HG02973 (cell line): ENCODE results near the gene NUF2.
"Not testable (repeated sequence)": the region's sequence is repeated elsewhere in the genome, so short reads cannot be mapped to it uniquely, and the experiment has no call there.

Experiments
- ATAC-seq: cut with Tn5 transposase; IDR thresholded peaks from one replicate; pipeline ENCODE4 v1.9.1; 2021; ENCODE audit warnings: moderate library complexity; ENCODE audit not compliant: unreplicated experiment

The NUF2 gene

DNA sequence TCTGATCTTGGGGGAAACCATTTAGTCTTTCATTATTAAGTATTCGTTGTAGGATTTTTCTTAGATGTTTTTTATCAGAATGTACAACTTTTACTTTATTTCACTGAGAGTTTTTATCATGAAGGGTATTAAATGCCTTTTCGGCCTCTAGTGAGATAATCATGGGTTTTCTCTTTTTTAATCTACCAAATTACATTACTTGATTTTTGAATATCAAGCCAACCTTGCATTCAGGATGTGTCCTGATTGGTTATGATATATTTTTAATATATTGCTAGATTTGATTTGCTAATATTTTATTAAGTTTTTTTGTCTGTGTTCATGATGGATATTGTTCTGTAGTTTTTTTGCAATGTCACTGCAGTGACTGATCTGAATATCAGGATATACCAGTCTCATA lies 9.4 kb downstream of the NUF2 start:
- ATAC-seq: no peak

- no peak for ATAC-seq
Measured at GRCh38 chr1:163335216-163335615, 13.5 kb downstream of the NUF2 start.

DNA sequence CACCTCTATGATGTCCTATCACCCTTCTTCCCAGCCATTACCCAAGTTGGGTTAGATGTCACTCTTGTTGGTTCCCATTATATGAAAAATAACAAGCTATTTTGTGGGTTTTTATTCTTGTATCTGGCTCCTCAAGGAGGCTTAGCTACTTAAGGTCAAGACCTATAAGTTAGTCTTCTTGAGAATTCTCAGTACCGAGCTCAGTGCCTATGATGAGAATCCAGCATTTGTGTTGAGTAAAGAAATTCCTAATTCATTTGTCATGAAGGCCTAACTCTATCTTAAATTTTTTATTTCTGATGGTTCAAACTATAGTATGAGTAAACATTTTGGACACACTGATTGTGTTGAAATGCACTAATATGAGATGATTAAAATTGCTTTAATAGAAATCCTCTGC lies 15.9 kb downstream of the NUF2 start:
- no peak for ATAC-seq

- no peak for ATAC-seq
Measured at GRCh38 chr1:163346326-163346870, 24.6 kb downstream of the NUF2 start.

- no peak for ATAC-seq
Measured at GRCh38 chr1:163347106-163347505, 25.4 kb downstream of the NUF2 start.

DNA sequence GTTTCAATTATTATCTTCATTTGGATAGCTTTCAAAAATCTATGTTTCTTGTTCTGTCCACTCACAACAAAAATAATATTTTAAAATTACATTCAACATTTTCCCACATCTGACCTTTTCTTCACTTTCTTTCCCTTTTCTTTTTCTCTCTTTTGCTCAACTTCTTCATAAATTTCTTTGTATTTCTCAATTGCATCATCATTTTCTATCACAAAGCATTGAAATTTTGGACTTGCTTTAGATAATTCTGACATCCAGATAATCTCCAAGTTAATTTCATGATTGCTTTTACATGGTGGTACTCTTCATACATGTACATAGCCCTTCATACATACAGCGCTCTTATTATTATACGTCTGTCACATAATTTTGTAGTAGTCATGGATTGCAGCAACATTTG lies 30.2 kb downstream of the NUF2 start:
- no peak for ATAC-seq

GRCh38 chr1:163357378-163357777 lies 35.6 kb downstream of the NUF2 start:
- no peak for ATAC-seq

- ATAC-seq: not testable (repeated sequence)
Measured at GRCh38 chr1:163358172-163358571, 36.4 kb downstream of the NUF2 start.

DNA sequence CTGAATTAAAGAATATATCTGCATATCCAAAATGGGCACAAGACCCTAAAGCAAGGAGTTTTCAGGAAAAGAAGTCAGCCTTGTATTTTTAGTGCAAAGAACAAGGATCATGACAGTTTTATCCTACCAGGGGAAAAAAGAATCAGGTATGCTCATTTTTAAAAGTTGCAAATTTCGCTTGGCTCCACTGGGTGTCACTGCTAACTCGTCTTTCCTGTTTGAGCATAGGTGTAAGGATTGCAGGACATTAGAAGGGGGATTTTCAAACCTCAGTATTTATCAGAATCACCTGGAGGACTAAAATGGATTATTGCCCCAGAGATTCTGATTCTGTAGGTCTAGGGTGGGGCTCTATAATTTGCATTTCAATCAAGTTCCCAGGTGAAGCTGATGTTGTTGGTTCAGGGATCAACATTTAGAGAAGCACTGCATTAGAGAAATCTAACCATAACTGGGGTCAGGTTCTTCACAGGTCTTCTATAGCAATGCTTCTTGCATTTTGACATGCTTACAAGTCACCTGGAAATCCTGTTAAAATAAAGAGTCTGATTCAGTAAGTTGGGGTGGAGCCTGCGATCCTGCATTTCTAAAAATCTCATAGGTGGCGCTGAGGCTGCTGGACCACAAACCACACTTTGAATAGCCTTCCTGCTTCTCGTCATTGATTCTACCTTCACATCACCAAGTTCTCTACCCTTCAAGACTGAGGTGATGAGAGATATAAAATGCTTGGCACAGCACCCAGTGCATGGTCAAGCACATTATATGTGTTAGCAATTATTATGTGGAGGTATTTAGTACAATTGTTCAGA lies 39.6 kb downstream of the NUF2 start:
- no peak for ATAC-seq

DNA sequence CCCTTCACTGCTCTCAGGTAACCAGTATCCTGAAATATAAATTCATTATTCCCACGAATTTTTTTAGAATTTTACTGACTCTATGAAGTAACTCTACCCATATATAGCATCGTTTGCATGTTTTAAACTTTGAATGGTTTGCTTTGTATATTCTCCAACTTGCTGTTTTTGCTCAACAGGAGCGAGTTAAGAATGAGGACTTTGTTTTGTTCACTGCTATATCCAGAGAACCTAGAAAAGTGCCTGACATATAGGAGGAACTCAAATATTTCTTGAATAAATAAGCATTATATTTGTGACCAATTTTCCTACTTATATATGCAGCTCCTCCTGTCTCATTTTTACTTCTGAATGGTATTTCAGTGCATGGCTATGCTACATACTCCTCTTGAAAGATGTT lies 43.4 kb downstream of the NUF2 start:
- no peak for ATAC-seq

- ATAC-seq: no peak
Measured at GRCh38 chr1:163366555-163366954, 44.8 kb downstream of the NUF2 start.

DNA sequence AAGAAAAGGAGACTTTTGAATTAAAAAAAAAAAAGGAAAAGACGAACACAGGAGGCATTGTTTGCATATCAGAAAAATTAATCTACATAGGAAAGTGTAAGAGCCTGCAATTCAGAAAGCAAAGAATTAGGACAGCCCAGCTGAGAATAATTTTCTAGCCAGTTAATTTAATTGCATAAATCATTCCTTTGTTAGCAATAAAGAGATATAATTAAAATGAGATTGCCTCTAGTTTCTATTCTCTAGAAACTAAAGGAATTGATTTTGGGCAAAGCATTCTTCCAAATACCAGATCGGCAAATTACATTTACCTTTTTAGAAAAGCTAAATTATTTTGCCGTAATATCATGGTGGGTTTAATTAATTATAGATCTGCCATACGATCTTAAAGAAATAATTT lies 46.0 kb downstream of the NUF2 start:
- ATAC-seq: no peak

DNA sequence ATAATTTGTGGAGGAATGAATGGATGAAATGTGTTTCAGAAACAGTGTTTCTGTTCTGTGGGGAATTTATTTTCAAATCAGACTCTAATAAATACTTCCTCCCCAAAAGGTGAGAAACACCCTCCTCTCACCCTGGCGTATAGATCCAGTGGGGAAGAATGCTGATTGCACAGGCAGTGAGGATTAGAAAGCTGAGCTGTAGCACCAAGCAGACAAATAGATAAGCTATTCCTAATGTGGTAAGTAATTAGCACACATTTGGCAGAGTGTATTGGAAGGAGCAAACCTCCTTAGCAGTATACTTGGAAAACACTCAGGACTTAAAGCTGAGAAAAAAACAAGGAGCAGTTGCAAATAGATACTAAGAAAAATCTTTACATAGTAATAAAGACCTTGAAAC lies 50.8 kb downstream of the NUF2 start:
- ATAC-seq: no peak

- no peak for ATAC-seq
Measured at GRCh38 chr1:163378554-163378953, 56.8 kb downstream of the NUF2 start.

GRCh38 chr1:163379801-163380200 lies 58.0 kb downstream of the NUF2 start:
- no peak for ATAC-seq

DNA sequence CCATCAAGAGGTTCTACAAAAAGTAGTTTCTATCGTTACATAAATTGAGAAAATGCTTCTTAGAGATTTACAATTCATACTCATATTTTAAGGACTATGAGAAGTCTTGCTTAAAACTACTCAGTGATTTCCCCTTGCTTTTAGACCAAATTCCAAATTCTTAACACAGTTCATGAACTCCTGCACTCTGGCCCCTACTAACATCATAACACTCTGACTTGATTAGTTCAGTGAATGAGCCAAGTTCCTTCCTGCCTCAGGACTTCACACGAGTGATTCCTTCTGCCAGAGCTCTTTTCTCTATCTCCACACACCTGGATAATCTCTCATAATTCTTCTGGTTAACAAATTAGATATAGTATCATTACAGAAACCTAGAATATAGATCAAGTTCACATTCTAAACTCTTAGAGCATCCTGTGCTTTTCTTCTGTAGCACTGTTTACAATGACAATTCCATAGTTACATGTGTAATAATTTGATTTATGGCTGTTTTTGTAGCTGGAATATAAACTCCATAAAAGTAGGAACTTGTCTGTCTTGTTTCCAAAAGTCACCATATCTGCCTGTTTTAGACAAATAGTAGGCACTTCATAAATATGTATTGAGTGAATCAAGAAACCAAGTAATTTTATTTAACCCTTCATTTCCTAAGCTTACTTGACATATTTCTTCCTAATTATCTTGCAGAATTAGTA lies 59.9 kb downstream of the NUF2 start:
- no peak for ATAC-seq

DNA sequence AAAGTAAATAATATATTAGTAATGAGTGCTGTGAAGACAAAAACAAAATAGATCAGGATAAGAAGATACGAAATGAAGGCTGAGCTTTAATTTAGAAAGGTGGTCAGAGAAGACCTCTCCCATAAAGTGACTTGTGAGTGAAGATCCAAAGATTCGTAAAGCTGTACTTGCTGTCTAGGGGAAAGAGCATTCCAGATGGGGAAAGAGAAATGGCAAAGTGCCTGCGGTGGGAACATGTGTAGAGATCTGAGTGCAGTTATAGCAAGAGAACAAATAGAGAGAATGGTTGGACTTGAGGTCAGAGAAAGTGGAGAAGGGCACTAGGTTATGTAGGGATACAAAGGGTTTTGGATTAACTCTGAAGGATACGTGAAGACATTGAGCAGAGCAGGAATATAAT lies 60.6 kb downstream of the NUF2 start:
- no peak for ATAC-seq

GRCh38 chr1:163387146-163387545 lies 65.4 kb downstream of the NUF2 start:
- ATAC-seq: no peak

GRCh38 chr1:163388970-163389369 lies 67.2 kb downstream of the NUF2 start:
- ATAC-seq: no peak

GRCh38 chr1:163395790-163396189 lies 74.0 kb downstream of the NUF2 start:
- no peak for ATAC-seq

DNA sequence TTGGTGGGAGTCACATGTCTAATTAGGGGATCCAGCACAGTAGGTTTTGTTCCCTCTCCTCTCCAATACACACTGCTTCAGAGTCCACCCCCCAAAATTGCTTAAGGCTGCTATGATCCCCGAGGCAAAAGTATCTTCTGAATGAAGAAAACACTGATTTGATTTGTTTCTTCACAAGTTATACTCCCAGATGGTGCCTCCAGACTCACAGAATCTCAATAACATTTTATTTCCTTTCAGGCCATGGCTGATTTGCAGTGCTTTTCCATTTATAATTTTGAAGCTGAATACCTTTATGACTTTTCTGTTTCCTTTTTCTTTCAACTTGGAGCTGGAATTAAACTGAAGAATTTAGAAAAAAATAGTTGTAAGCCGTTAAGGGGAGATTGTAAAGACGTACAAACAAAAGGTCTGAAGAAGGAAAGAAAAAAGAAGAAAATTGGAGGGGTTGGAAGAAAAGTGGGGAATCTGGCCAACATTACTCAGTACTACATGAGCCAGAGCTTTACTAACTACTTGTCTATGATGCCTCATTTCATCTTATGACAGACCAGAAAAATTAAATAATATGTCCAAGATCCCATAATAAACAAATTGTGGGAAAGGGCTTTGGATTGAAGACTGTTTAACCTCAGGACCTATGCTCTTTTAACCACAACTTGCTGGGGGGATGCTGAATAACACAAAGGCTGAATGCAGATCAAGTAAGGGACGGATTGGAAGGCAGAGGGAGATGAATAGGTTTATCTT lies 75.9 kb downstream of the NUF2 start:
- ATAC-seq: no peak

DNA sequence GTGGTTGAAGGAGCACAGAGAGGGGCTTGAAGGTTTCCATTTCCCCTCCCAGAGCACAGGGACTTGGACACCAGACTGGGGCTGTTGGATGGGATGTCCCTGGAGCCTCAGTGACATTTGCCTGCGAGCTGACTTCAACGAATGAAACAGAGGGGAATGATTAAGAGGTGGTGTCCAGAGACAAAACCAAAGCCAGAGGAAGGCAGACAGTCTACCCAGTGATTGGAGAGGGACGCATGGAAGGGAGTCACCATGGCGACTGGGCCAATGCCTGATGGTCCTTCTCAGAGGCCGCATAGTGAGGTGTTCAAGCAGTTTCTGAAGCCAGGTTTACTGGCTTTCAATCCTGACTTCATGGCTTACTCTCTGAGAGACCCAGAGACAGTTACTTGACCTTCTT lies 77.2 kb downstream of the NUF2 start:
- ATAC-seq: no peak
